Mesothelial cell of epicardium (in vitro differentiated cells): Measurements from ENCODE around the gene CENPS. TPM values are rescaled to one million over a fixed set of nuclear protein-coding genes. Genes with fewer than 3 reads are reported as not detected.

Source experiments
- DNase-seq, 2 experiments: peaks; one replicate each; pipeline ENCODE4 v3.0.0; 2021; ENCODE audit warnings: low spot score in 2 of 2; ENCODE audit not compliant: unreplicated experiment in 2 of 2
- H3K27ac Mint-ChIP-seq: 2 replicates; pipeline ENCODE4 v1.8.0; 2021; ENCODE audit warnings: mixed read lengths
- H3K27me3 Mint-ChIP-seq: 2 replicates; pipeline ENCODE4 v1.8.0; 2021; ENCODE audit warnings: low read depth, mixed read lengths
- H3K36me3 Mint-ChIP-seq: 2 replicates; pipeline ENCODE4 v1.8.0; 2021; ENCODE audit warnings: mixed read lengths
- H3K4me1 Mint-ChIP-seq: 2 replicates; pipeline ENCODE4 v1.8.0; 2021; ENCODE audit warnings: mixed read lengths
- H3K4me3 Mint-ChIP-seq: 2 replicates; pipeline ENCODE4 v1.8.0; 2021; ENCODE audit warnings: mild to moderate bottlenecking, moderate library complexity, mixed read lengths
- H3K9me3 Mint-ChIP-seq: 2 replicates; pipeline ENCODE4 v1.8.0; 2021; ENCODE audit warnings: mixed read lengths
- total RNA-seq: library from RNA; stranded (reverse); gene quantifications from 3 replicates; pipeline ENCODE4 v1.2.1, GENCODE V29; 2021
- TF ChIP-seq, protein P1 (sequence below): fragments of 200-600 bp; sonication (generic); IDR thresholded peaks from one replicate; pipeline ENCODE4 v1.5.0; 2021; ENCODE audit warnings: antibody characterized with exemption; ENCODE audit not compliant: unreplicated experiment

The CENPS gene
- total RNA-seq, 1 donor from 2014 or later = 12.1 TPM

DNA sequence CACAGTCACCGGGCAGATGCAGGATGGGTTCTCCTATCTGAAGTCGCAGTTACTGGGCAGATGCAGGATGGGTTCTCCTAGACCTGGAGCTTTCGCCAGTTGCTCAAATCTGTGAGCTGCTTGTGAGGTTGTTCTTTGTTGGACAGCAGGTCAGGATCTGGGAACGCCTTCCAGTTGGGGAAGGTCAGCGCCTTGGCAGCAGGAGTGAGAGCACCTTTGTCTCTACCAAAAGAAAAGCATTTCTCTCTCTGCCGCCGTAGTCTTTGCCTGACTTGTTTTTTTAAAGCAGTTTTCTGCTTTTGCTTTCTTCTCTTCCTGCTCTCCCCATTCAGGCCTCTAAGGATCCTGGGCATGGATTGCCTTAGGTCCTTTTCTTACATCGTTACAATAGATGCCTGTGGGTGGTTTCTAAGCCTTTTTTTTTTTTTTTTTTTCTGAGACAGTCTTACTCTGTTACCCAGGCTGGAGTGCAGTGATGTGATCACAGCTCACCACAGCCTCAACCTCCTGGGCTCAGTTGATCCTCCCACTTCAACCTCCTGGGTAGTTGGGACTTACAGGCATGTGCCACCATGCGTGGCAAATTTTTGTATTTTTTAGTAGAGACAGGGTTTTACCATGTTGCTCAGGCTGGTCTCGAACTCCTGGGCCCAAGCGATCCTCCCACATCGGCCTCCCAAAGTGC lies 60.2 kb downstream of the CENPS start:
- H3K36me3 Mint-ChIP-seq = peaks cover 14% of the 10 kb centered on the region
- H3K9me3 Mint-ChIP-seq = no peaks in the 10 kb centered on the region
- peaks cover 21% of the 10 kb centered on the region for H3K4me1 Mint-ChIP-seq
- H3K27ac Mint-ChIP-seq = no peak overlapping the region
- H3K27me3 Mint-ChIP-seq = no peaks in the 10 kb centered on the region
- H3K4me3 Mint-ChIP-seq = no peak overlapping the region
- TF ChIP-seq, protein P1, sequence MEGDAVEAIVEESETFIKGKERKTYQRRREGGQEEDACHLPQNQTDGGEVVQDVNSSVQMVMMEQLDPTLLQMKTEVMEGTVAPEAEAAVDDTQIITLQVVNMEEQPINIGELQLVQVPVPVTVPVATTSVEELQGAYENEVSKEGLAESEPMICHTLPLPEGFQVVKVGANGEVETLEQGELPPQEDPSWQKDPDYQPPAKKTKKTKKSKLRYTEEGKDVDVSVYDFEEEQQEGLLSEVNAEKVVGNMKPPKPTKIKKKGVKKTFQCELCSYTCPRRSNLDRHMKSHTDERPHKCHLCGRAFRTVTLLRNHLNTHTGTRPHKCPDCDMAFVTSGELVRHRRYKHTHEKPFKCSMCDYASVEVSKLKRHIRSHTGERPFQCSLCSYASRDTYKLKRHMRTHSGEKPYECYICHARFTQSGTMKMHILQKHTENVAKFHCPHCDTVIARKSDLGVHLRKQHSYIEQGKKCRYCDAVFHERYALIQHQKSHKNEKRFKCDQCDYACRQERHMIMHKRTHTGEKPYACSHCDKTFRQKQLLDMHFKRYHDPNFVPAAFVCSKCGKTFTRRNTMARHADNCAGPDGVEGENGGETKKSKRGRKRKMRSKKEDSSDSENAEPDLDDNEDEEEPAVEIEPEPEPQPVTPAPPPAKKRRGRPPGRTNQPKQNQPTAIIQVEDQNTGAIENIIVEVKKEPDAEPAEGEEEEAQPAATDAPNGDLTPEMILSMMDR = no peak
- DNase-seq = no peak

Other genes with a start within 250 kb of the CENPS start
- gene KIF1B, start 219.9 kb upstream of the CENPS start, total RNA-seq = 65.7 to 67.7 TPM (median 66.1 TPM) in 3 replicates
- gene PGD, start 31.4 kb upstream of the CENPS start, total RNA-seq = 167 to 169 TPM (median 168 TPM) in 3 replicates
- 0.70 to 0.89 TPM (median 0.83 TPM) in 3 replicates for gene CORT, start 19.6 kb downstream of the CENPS start, total RNA-seq
- 51.4 to 54.8 TPM (median 53.0 TPM) in 3 replicates for gene DFFA, start 42.1 kb downstream of the CENPS start, total RNA-seq
- 29.7 to 31.4 TPM (median 30.9 TPM) in 3 replicates for gene PEX14, start 44.5 kb downstream of the CENPS start, total RNA-seq